GM18861 (cell line): Measurements from ENCODE around the gene SYNPO.

Experiments used
- ATAC-seq: cut with Tn5 transposase; IDR thresholded peaks from one replicate; pipeline ENCODE4 v1.9.1; 2021; ENCODE audit not compliant: unreplicated experiment

Gene SYNPO

GRCh38 chr5:150689120-150689519 is 48.7 kb downstream of the SYNPO start:
- no peak for ATAC-seq

- no peak for ATAC-seq
Observed at GRCh38 chr5:150690760-150691159, 50.3 kb downstream of the SYNPO start.

GRCh38 chr5:150692276-150692675 is 51.8 kb downstream of the SYNPO start:
- no peak for ATAC-seq

GRCh38 chr5:150694612-150695011 is 54.2 kb downstream of the SYNPO start:
- ATAC-seq: no peak

- ATAC-seq: peak; percentile 14
Observed at GRCh38 chr5:150700246-150700593, 59.8 kb downstream of the SYNPO start.

- ATAC-seq: peak; percentile 87
Observed at GRCh38 chr5:150700594-150701377, 60.3 kb downstream of the SYNPO start, which contains the start of gene RBM22. Gene RBM22 (minus strand): TSS chr5:150701062. CDS start chr5:150700985, 77 bp downstream.

- ATAC-seq: no peak
Observed at GRCh38 chr5:150703762-150704161, 63.3 kb downstream of the SYNPO start.

GRCh38 chr5:150706776-150707390 is 66.4 kb downstream of the SYNPO start:
- ATAC-seq: no peak
